GM12878 (cell line): ENCODE measurements around the gene SHANK1. TPM values are rescaled to one million over a fixed set of nuclear protein-coding genes. Genes with fewer than 3 reads are reported as not detected.

Experiments used
- ATAC-seq: fragments of 200-7000 bp; cut with Tn5 transposase; 3 replicates; pipeline ENCODE4 v1.9.1; 2020; ENCODE audit warnings: mild to moderate bottlenecking, moderate library complexity
- BruUV-seq: library from RNA; stranded (reverse); fragments of 400-500 nt; replicated peaks from 2 replicates; lab custom pipeline; 2021; lab: Mats Ljungman, UMichigan
- CTCF ChIA-PET: fragments of 300-600 bp; sonication (Branson Sonifier 250); formaldehyde crosslinking; extraction: SDS; loops from one replicate; lab custom pipeline; 2021; ENCODE audit warnings: inconsistent platforms; lab: Yijun Ruan, JAX
- POLR2A ChIA-PET: fragments of 350-600 bp; formaldehyde crosslinking; extraction: SDS; loops from one replicate; lab custom pipeline; 2021; ENCODE audit warnings: inconsistent platforms; lab: Charles Lee
- RAD21 ChIA-PET: fragments of 300-600 bp; sonication (Branson Sonifier 250); formaldehyde crosslinking; loops from one replicate; lab custom pipeline; 2023; ENCODE audit warnings: antibody characterized with exemption; ENCODE audit not compliant: unreplicated experiment; lab: Charles Lee
- SMC1A ChIA-PET: fragments of 300-600 bp; sonication (Branson Sonifier 250); formaldehyde crosslinking; loops from one replicate; lab custom pipeline; 2023; ENCODE audit not compliant: unreplicated experiment, uncharacterized antibody; lab: Charles Lee
- DNase-seq: peaks from one replicate; pipeline ENCODE4 v3.0.0-alpha.2; 2011; ENCODE audit warnings: low read depth, low spot score
- FAIRE-seq: peaks from 3 replicates; lab custom pipeline; 2011; peaks lifted over from hg19 to GRCh38; lab: Jason Lieb, UNC
- H2AFZ ChIP-seq: 2 replicates; pipeline ENCODE4 v1.6.0; 2011; ENCODE audit warnings: low read depth, low read length, control low read depth; ENCODE audit not compliant: control insufficient read depth
- H3K27ac ChIP-seq: 2 replicates; pipeline ENCODE4 v1.5.1; 2011; ENCODE audit warnings: control low read depth; ENCODE audit not compliant: control insufficient read depth, insufficient read depth
- H3K27me3 ChIP-seq, 2 experiments: replicated peaks in 1 of 2; 2 replicates each; pipeline versions ENCODE4 v1.6.0 to v1.6.1; 2011; ENCODE audit warnings: low read length in 1 of 2; ENCODE audit not compliant: control insufficient read depth in 2 of 2, insufficient read depth in 2 of 2
- H3K36me3 ChIP-seq, 2 experiments: 2 replicates each; pipeline ENCODE4 v1.5.1; 2011; ENCODE audit warnings: low read length in 1 of 2; ENCODE audit not compliant: control insufficient read depth in 2 of 2, insufficient read depth in 2 of 2
- H3K4me1 ChIP-seq: 2 replicates; pipeline ENCODE4 v1.6.1; 2011; ENCODE audit warnings: mild to moderate bottlenecking, low read length, moderate library complexity, mixed read lengths; ENCODE audit not compliant: control insufficient read depth, insufficient read depth
- H3K4me2 ChIP-seq: 2 replicates; pipeline ENCODE4 v1.6.0; 2011; ENCODE audit warnings: control low read depth; ENCODE audit not compliant: control insufficient read depth, insufficient read depth
- H3K4me3 ChIP-seq: fragments of 200-600 bp; sonication (generic); 2 replicates; pipeline ENCODE4 v1.5.1; 2016
- H3K79me2 ChIP-seq: 2 replicates; pipeline ENCODE4 v1.6.0; 2011; ENCODE audit warnings: low read length; ENCODE audit not compliant: control insufficient read depth, insufficient read depth
- H3K9ac ChIP-seq: 2 replicates; pipeline ENCODE4 v1.8.0; 2011; ENCODE audit warnings: low read length, control low read depth, mixed read lengths; ENCODE audit not compliant: control insufficient read depth, insufficient read depth
- H3K9me3 ChIP-seq: replicated peaks from 3 replicates; pipeline ENCODE4 v1.5.1; 2011; ENCODE audit warnings: mild to moderate bottlenecking, low read length; ENCODE audit not compliant: control insufficient read depth, insufficient read depth
- H4K20me1 ChIP-seq: 2 replicates; pipeline ENCODE4 v1.6.0; 2011; ENCODE audit not compliant: control insufficient read depth, insufficient read depth
- ASH2L ChIP-seq: fragments of 300-600, 200-600 bp; sonication (generic); IDR thresholded peaks from 2 replicates; pipeline ENCODE4 v1.6.1; 2017; ENCODE audit warnings: low read depth, mild to moderate bottlenecking, borderline replicate concordance
- BHLHE40 ChIP-seq, 2 experiments: fragments of 450-650 bp in 1 of 2; IDR thresholded peaks; 2 replicates each; pipeline ENCODE4 v1.6.1; 2011 to 2017; ENCODE audit warnings: low read depth in 2 of 2, borderline replicate concordance in 1 of 2, improper control_type of control experiment in 1 of 2, low read length in 1 of 2, mild to moderate bottlenecking in 1 of 2
- CHD4 ChIP-seq: fragments of 200-600 bp; sonication (generic); IDR thresholded peaks from 2 replicates; pipeline ENCODE4 v1.6.1; 2016; ENCODE audit warnings: mild to moderate bottlenecking
- EZH2 ChIP-seq: IDR thresholded peaks from 2 replicates; pipeline ENCODE4 v1.6.1; 2012; ENCODE audit warnings: low read depth, mild to moderate bottlenecking, control low read depth, inconsistent platforms, low read length, borderline replicate concordance; ENCODE audit not compliant: control insufficient read depth
- KAT2A ChIP-seq: conservative IDR thresholded peaks from 2 replicates; pipeline ENCODE4 v1.6.1; 2011; ENCODE audit warnings: low read depth, low read length; ENCODE audit not compliant: control insufficient read depth
- KLF5 ChIP-seq: fragments of 450-650 bp; IDR thresholded peaks from 2 replicates; pipeline ENCODE4 v1.6.1; 2014; ENCODE audit warnings: mild to moderate bottlenecking; ENCODE audit not compliant: partially characterized antibody
- MEF2B ChIP-seq: fragments of 450-650 bp; IDR thresholded peaks from 2 replicates; pipeline ENCODE4 v1.6.1; 2018; ENCODE audit warnings: mild to moderate bottlenecking, moderate library complexity; ENCODE audit not compliant: partially characterized antibody, poor library complexity, severe bottlenecking
- MTA3 ChIP-seq: IDR thresholded peaks from 2 replicates; pipeline ENCODE4 v1.6.1; 2012; ENCODE audit warnings: low read length, inconsistent platforms, borderline replicate concordance
- RAD21 ChIP-seq: IDR thresholded peaks from 2 replicates; pipeline ENCODE4 v1.6.1; 2011; ENCODE audit warnings: mild to moderate bottlenecking, low read depth, low read length, moderate library complexity; ENCODE audit not compliant: insufficient read depth
- RAD51 ChIP-seq: fragments of 450-650 bp; IDR thresholded peaks from 2 replicates; pipeline ENCODE4 v1.6.1; 2016; ENCODE audit warnings: moderate library complexity, mild to moderate bottlenecking, inconsistent platforms
- TCF12 ChIP-seq: IDR thresholded peaks from 2 replicates; pipeline ENCODE4 v1.6.1; 2011; ENCODE audit warnings: low read depth, mild to moderate bottlenecking, low read length
- TCF3 ChIP-seq: IDR thresholded peaks from 2 replicates; pipeline ENCODE4 v1.6.1; 2012; ENCODE audit warnings: low read depth, mild to moderate bottlenecking, low read length, borderline replicate concordance; ENCODE audit not compliant: insufficient read depth
- YBX1 ChIP-seq: fragments of 450-650 bp; IDR thresholded peaks from 2 replicates; pipeline ENCODE4 v1.6.1; 2016; ENCODE audit warnings: antibody characterized with exemption
- ZSCAN29 ChIP-seq: fragments of 450-650 bp; IDR thresholded peaks from 2 replicates; pipeline ENCODE4 v1.6.1; 2017; ENCODE audit warnings: mild to moderate bottlenecking, moderate library complexity
- WGBS: methylation state at CpG from one replicate; pipeline ENCODE4 v1.1.6; 2016; ENCODE audit warnings: low lambda C conversion rate; ENCODE audit not compliant: insufficient replicate concordance, insufficient coverage; ENCODE audit errors: missing lambda C conversion rate; 5-methylcytosine and 5-hydroxymethylcytosine counted together
- in situ Hi-C: fragments of 300-500 bp; cut with MboI; formaldehyde crosslinking; loops from 9 replicates; pipeline ENCODE4 v1.14.3; 2018; ENCODE audit warnings: mixed read lengths
- intact Hi-C: fragments of 100-400 bp; cut with micrococcal nuclease; formaldehyde crosslinking; loops from one replicate; pipeline ENCODE4 v1.14.2; 2022; ENCODE audit not compliant: unreplicated experiment
- polyA plus RNA-seq, 11 experiments: library from polyadenylated mRNA; depleted of rRNA in 4 of 11; unstranded in 6 of 11; stranded (reverse) in 5 of 11; fragments of >200 nt; fragmentation: Nextera tagmentation in 4 of 11; fragmentation: Illumina TruSeq in 1 of 11; extraction: Ambion mirVana in 4 of 11; extraction: Trizol in 1 of 11; gene quantifications; 1 replicate in 1 of 11; 2 replicates in 10 of 11; pipeline versions ENCODE4 v1.2.1 to v1.2.3, GENCODE V29; 2011 to 2016; ENCODE audit warnings: inconsistent platforms in 2 of 11, missing spikeins in 2 of 11, low read depth in 1 of 11
- total RNA-seq, 4 experiments: library from RNA; depleted of rRNA in 3 of 4; stranded (reverse); fragments of >200 nt in 3 of 4; fragmentation: Illumina TruSeq in 1 of 4; extraction: Trizol in 1 of 4; gene quantifications; 2 replicates each; pipeline versions ENCODE4 v1.2.1 to v1.2.3, GENCODE V29; 2013 to 2021
- TF ChIP-seq, protein P1 (sequence below): IDR thresholded peaks from 2 replicates; pipeline ENCODE4 v1.6.1; 2012; ENCODE audit warnings: mild to moderate bottlenecking, low read depth, low read length
- TF ChIP-seq, protein P2 (sequence below): fragments of 450-650 bp; IDR thresholded peaks from 2 replicates; pipeline ENCODE4 v1.6.1; 2016; ENCODE audit warnings: mild to moderate bottlenecking

The SHANK1 gene
- total and polyA plus RNA-seq, 10 of the 15 experiments (the other 5 are each of a cell fraction or from before 2014, with no cell fraction given) = not detected

DNA sequence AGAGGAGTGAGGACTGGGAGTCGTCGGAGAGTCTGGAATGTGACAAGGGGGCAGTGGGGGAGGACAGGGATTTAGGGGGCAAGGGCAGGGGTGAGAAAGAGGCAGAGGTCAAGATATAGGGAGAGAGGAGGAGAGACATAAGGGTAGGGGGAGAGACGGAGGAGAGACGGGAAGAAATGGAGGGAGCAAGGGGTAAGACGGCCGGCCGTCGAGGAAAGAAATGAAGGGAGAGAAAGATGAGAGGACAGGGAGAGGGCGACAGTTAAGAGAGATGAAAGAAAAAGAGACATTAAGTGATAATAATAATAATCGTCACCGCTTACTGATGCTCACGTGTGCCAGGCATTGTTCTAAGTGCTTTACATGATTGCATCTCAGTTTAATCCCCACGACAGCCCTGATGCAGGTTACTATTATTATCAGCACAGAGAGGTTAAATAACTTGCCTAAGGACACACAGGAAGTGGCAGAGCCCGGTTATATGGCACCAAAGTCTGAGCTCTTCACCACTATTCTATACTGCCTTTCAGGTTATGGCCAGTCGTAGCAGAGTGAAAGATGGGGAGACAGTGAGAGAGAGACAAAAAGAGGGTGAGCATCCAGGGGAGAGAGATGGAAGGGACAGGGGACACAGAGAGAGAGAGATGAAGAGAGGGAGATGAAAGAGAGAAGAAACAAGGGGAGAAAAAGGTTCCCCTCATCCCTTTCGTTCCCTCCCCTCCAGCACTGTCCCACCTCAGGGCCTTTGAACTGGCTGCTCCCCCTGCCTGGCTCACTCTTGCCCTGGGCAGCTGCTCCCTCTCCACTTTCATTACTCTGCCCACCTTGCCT is 56.7 kb downstream of the SHANK1 start (continued):
- no peak for TF ChIP-seq MTA3

DNA sequence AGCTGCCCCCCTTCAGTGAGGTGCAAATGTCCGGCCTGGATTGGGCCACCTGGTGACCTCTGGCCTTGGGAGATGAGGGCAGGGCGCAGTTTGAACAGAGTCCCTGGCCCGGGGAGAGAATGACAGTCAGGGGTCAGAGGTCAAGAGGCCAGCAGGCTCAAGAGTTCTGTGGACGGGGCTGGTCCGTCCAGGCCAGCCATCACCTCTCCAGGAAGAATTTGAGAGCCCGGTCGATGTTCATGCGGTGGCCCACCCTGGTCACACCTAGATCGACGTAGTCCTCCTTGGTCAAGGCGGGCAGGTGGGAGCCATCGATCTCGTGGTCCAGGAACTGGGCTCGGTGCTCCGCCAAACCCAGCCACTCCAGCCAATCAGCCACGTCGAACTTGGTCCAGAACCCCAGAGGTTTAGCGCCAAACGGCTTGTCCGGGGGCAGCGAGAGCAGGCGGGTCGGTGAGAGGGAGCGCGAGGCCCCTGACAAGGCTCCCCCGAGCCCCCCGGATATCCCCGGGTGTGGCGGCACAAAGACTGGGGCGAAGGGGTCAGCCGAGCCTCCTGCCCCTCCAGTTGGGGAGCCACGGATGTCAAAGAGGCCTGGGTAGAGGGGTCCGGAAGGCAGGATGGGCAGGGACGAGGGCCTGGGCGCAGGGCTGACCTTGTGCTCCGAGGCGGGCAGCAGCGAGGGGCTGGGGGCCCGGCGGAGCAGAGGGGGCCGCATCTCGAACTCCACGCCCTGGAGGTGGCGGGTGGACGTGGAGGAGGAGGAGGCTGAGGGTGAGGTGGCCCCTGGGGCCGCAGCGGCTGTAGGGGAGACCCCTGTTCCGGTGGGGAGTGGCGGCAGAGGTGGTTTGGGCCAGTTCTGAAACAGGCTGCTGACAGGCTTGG is 57.6 kb downstream of the SHANK1 start:
- H3K9ac ChIP-seq = no peak overlapping the region
- DNase-seq = no peak
- no peaks in the 10 kb centered on the region for H4K20me1 ChIP-seq
- no peaks in the 10 kb centered on the region for H3K4me1 ChIP-seq
- no peak for FAIRE-seq
- ATAC-seq = no peak
- H3K9me3 ChIP-seq = no peaks in the 10 kb centered on the region; the same call in 2 of the 3 replicates
- WGBS = 57% methylated on average over 45 of the region's 49 CpGs
- no peak overlapping the region for H3K4me2 ChIP-seq
- BruUV-seq = no TSS peak
- no peak overlapping the region for H3K4me3 ChIP-seq
- intact Hi-C loops (no loop called here), in situ Hi-C loops (no loop called here)
- RAD21 ChIA-PET = no interaction called here
- no peaks in the 10 kb centered on the region for H3K79me2 ChIP-seq
- no peak overlapping the region for H3K27ac ChIP-seq
- CTCF ChIA-PET = no interaction called here
- POLR2A ChIA-PET = no interaction called here
- no peaks in the 10 kb centered on the region for H3K36me3 ChIP-seq
- no peak overlapping the region for H2AFZ ChIP-seq
- SMC1A ChIA-PET = no interaction called here
- H3K27me3 ChIP-seq = no peaks in the 10 kb centered on the region
- TF ChIP-seq RAD21 (no peak), TCF12 (no peak), YBX1 (no peak), ZSCAN29 (no peak), KAT2A (no peak), RAD51 (no peak), BHLHE40 (IDR thresholded peaks at IDR 0.05; ENCODE audit: borderline replicate concordance in 1 of 2, low read depth in 2 of 2, low read length in 1 of 2) (no peak), CHD4 (no peak), TCF3 (no peak), ASH2L (no peak), MEF2B (no peak), KLF5 (no peak), EZH2 (no peak)
- TF ChIP-seq, protein P1, sequence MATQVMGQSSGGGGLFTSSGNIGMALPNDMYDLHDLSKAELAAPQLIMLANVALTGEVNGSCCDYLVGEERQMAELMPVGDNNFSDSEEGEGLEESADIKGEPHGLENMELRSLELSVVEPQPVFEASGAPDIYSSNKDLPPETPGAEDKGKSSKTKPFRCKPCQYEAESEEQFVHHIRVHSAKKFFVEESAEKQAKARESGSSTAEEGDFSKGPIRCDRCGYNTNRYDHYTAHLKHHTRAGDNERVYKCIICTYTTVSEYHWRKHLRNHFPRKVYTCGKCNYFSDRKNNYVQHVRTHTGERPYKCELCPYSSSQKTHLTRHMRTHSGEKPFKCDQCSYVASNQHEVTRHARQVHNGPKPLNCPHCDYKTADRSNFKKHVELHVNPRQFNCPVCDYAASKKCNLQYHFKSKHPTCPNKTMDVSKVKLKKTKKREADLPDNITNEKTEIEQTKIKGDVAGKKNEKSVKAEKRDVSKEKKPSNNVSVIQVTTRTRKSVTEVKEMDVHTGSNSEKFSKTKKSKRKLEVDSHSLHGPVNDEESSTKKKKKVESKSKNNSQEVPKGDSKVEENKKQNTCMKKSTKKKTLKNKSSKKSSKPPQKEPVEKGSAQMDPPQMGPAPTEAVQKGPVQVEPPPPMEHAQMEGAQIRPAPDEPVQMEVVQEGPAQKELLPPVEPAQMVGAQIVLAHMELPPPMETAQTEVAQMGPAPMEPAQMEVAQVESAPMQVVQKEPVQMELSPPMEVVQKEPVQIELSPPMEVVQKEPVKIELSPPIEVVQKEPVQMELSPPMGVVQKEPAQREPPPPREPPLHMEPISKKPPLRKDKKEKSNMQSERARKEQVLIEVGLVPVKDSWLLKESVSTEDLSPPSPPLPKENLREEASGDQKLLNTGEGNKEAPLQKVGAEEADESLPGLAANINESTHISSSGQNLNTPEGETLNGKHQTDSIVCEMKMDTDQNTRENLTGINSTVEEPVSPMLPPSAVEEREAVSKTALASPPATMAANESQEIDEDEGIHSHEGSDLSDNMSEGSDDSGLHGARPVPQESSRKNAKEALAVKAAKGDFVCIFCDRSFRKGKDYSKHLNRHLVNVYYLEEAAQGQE = no peak
- TF ChIP-seq, protein P2, sequence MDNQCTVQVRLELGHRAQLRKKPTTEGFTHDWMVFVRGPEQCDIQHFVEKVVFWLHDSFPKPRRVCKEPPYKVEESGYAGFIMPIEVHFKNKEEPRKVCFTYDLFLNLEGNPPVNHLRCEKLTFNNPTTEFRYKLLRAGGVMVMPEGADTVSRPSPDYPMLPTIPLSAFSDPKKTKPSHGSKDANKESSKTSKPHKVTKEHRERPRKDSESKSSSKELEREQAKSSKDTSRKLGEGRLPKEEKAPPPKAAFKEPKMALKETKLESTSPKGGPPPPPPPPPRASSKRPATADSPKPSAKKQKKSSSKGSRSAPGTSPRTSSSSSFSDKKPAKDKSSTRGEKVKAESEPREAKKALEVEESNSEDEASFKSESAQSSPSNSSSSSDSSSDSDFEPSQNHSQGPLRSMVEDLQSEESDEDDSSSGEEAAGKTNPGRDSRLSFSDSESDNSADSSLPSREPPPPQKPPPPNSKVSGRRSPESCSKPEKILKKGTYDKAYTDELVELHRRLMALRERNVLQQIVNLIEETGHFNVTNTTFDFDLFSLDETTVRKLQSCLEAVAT = no peak
